GM19324 (cell line): ENCODE measurements around the gene SMCO2.

Experiments
- ATAC-seq: cut with Tn5 transposase; IDR thresholded peaks from one replicate; pipeline ENCODE4 v1.9.1; 2021; ENCODE audit warnings: mild to moderate bottlenecking, moderate library complexity; ENCODE audit not compliant: unreplicated experiment, low FRiP score

The SMCO2 gene

GRCh38 chr12:27497446-27497845 is 50.9 kb downstream of the SMCO2 start:
- no peak for ATAC-seq

GRCh38 chr12:27498149-27498548 is 51.6 kb downstream of the SMCO2 start:
- no peak for ATAC-seq

DNA sequence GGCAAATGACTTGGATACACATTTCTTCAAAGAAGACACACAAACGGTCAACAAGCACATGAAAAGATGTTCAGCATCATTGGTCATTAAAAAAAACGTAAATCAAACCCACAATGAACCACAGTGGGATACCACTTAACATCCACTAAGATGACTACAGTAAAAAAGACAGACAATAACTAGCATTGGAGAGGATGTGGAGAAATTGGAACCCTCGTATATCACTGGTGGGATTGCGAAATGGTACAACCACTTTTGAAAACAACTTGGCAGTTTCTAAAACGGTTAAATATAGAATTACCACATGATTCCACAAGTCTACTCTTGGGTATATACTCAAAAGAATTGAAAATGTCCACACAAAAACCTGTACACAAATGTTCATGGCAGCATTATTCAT is 52.2 kb downstream of the SMCO2 start:
- ATAC-seq, result no peak

DNA sequence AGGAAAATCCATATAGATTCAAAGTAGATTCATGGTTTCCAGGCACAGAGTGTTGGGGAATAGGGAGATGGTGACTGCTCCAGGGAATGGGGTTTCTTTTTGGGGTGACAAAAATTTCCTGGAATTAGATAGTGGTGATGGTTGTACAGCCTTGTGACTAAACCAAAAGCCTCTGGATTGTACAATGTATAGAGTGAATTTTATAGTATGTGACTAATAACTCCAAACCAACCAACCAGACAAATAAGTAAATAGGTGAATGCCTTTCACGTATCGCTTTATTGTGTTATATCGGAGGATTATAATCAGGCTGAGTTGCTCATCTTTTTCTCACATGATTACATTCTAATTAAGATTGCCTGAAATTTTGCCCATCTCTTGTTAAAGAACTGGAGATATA is 52.8 kb downstream of the SMCO2 start:
- no peak for ATAC-seq

- ATAC-seq, result no peak
Measured at GRCh38 chr12:27500546-27500945, 54.0 kb downstream of the SMCO2 start.

DNA sequence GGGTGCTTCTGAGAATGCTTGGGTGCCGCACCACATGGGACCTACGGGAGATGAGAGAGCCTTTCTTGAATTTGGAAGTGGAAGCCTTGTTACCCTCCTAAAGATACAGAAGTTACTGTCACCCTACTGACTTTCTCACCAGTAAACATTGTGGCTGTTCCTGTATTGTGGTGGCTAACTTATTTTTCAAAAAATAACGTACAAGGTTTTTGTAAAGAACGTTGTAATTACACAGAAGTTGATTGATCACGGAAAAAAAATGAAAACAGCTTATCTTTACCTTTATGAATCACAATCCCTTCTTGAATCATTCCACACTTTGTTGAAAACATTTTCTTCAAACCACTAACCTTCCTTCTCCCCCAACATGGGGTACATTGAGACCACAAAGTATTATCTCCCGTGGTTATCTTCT is 55.5 kb downstream of the SMCO2 start:
- ATAC-seq, result no peak

GRCh38 chr12:27504507-27504906 is 58.0 kb downstream of the SMCO2 start:
- ATAC-seq, result no peak

GRCh38 chr12:27505109-27505508 is 58.6 kb downstream of the SMCO2 start:
- no peak for ATAC-seq

DNA sequence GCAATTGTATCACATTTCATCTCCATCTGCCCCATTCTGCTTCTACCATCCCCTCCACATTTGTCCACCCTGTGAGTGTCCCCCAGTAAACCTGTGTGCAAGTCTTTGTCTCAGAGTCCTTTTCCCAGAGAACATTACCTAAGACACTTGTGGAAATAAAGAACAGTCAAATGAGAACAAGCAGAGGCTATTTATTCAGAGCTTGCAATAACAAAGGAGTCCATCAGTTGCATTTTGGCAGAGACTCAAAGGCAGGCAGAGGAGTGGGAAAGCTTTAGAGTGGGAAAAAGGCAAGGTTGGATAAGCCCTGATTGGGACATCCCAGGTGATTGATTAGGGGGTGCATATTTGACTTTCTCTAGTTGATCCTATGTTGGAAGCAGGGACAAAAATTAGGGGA is 59.2 kb downstream of the SMCO2 start:
- ATAC-seq, result no peak

- ATAC-seq, result no peak
Measured at GRCh38 chr12:27506645-27507189, 60.2 kb downstream of the SMCO2 start.

DNA sequence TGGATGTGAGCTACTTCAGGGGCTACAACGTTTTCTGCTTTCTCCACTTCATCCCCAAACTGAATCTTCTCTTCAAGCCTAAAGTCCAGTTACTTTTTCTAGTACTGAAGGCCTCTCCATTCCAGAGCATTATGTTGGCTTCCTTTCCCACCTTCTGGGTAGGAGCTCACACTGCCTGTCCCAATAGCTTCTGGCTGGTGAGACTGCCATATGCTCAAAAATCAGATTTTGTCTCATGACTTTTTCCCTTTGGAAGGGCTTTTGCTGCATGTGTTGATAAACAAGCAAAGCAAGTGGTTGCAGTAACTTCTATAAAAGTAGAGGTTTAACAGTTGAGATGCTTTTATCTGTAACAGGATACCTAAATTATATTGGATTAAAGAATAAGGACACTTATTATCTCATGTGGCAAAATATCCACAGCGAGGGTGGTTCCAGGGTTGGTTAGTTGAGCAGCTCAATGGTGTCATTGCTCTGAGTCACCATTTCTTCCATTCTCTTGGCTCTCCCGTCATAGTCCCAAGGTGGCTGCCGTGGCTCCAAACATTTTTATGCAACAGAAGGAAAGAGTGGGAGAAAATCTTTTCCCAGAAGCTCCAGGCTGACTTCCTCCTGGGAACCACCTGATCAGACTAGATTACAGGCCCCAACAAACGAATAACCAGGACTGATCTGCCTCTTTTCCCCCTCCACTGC is 62.3 kb downstream of the SMCO2 start:
- no peak for ATAC-seq

DNA sequence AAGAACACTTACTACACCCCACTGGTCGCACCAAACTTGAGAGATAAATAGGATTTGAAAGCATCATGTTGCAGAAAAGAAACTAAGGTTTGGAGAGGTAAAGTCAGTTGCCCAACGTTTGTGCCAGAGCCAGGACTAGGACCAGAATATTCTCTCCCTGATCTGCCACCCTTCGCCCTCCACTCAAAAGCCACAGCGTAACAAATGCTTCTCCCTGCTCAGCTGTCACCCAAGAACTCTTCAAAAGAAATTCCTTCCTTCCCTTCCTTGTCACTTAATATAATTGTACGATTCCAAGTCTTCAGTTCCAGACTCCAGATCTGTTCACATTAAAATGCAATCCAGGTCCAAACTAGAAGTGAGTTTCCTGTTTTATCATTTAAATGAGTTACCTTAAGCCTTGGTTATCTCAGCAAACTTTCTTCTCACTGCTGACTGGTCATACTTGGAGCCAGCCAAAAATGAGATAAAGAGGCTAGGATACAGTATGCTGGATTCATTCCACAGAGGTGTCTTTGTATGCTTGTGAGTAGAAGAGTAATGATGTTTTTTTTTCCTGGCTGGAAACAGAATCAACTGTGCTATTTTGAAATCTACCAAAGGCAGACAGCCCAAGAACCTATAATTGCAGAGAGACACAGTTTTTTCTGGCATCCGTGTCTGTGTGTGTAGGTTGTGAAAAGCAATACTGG is 64.6 kb downstream of the SMCO2 start:
- ATAC-seq, result no peak

DNA sequence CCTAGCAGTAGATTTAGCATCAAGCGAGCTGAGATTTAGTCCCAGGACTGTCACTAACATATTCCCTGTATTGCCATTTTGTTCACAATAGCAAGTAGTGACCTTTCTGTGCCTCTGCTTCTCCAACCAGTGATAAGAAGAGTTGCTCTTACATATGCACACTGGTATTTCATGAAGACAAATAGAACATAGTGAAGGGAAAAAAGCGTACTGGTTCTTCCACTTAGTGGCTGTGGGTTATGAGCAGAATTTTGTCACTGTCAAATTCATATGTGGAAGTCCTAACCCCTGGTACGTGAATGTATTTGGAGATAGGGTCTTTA is 65.1 kb downstream of the SMCO2 start:
- no peak for ATAC-seq

DNA sequence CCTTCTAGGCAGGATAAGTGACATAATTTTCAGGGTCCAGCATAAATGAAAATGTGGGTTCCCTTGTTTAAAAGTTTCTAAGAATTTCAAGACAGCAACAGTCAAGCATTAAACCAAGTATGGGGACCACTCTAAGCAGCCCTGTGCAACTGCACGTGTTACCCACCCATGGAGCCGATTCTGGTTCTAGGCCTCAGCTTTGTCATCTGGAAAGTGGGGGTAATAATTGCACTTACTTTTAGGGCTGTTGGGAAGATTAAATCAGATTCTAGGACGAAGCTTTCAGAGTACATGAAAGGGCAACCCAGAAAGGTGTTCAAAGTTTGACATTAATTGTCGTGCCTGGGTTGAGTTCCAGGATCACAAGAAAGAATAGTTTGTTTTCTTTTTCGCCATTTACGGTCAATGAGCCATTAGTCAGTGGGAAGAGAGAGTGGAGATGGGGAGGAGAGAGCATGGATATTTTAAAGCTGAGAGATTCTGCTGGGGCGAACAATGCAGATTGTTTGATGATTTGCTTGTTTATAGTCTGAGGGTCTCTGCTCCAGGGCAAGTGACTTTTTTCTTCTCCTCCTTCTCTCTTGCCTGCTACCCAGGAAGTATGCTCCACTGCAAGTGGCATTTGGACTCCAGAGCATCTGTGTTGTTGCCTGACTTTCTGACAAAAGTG is 66.8 kb downstream of the SMCO2 start:
- no peak for ATAC-seq

GRCh38 chr12:27515671-27516070 is 69.1 kb downstream of the SMCO2 start:
- no peak for ATAC-seq

- no peak for ATAC-seq
Measured at GRCh38 chr12:27516625-27517024, 70.1 kb downstream of the SMCO2 start.

DNA sequence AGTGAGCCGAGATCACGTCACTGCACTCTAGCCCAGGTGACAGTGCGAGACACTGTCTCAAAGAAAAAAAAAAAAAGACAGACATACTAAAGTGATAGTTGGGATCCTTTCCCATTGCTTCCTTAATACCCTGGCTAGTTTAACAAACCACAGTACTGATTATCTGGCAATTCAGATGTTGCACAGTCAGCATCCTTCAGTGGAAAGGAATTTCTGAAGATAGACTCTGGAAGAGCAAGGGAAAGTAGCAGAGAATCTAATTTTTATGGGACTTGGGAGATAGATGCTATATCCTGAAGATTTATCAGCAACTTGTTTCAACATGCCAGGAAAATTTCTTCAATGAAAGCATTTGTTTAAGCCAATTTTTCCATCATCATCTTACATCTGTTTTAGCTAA is 71.0 kb downstream of the SMCO2 start:
- ATAC-seq, result no peak

DNA sequence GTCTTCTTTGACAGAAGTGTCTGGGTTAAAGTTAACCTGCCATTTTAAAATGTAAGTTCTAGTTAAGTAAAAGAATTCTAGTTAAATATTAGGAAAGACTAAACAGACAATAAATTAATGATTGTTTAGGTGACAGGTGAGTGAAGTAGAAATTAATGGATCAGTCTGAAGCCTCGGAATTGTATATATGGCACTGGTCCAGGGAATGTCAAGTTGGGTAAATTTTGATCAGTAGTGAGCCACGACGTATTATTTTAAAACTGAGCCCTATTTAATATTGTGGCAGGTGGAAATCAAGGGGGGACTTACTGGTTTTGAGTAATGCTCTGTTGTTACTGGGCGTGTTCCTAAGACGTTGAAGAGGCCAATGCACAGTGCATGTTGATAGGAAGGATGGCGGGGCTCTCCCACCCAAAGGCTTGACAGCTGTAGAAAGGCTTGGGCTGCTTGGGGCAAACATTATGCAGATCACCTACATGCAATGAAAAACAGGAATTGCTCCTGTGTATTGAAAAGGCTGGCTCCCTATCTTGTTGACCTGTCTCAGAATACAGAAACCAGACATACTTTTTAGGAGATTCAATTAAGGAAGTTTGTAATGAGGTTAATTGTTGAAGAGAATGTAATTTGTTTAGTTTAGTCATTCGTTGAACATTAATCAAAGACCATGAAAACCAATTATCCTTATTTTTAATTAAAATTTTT is 71.6 kb downstream of the SMCO2 start:
- ATAC-seq, result no peak

DNA sequence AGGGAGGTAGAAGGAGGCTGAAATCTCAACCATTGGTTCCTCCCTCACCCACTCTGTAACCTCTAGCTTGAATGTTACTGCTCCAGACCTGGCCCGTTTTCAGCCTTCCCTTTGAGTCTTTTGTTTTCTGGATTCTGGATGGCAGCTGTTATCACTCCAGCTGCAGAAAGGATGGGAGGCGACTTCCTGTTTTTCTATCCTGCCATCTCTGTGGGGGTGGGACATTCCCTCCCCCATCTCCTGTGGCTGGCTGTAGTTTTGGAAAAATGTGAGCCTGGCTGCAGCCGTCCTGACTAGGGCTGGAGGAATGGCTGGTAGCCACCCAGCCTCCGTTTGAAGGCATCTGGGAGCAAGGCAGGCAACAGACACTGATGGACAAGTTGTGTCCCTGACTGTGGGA is 74.5 kb downstream of the SMCO2 start:
- ATAC-seq, result no peak

GRCh38 chr12:27521981-27522380 is 75.4 kb downstream of the SMCO2 start:
- no peak for ATAC-seq

DNA sequence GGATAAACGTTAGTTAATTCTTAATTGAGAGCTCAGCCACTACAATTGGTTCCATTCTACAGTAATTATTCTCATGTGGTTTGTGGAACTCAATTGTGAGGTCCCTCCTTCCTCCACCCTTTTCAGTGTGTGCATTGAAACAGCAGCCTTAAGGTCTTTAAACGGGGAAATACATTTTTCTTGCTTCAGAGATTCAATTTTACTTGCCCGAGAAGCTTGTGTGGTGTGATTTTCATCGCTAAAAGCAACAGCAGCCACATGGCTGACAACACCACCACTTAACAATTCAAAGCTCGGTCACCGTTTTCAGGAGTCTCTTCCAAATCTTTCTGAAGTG is 76.7 kb downstream of the SMCO2 start:
- peak; percentile 11 for ATAC-seq
